Activated CD4-positive, alpha-beta T cell treated with anti-CD3 and anti-CD28 coated beads for 24 hours (primary cell): ENCODE results near the gene TOM1L1.

Experiments used
- DNase-seq, 2 donors: peaks; one replicate each; pipeline ENCODE4 v3.0.0-alpha.2; 2020; ENCODE audit warnings: low read depth in 2 of 2

TOM1L1 gene

GRCh38 chr17:54992797-54993639, 92.4 kb downstream of the TOM1L1 start:
- DNase-seq = no peak

- DNase-seq = no peak
These were observed 95.8 kb downstream of the TOM1L1 start for GRCh38 chr17:54996441-54996840.

DNA sequence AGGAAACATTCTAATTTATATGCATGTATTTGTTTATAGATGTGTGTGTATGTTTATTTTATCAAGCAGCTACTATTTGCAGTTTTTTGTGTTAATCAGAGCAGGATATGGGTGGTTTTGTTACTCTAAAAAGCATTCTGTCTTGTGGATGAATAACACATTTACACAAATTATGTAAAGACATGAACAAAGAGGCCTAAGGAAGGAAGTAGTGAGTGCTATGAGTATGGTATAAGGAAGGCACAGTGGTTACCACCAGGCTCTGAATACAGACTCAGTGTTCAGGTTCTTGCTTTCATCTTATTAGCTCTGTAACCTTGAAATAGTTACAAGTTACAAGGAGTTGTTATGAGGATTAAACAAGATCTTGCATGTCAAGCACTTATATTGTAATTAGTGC, 101.8 kb downstream of the TOM1L1 start:
- no peak for DNase-seq

- DNase-seq = no peak
These were observed 103.8 kb downstream of the TOM1L1 start for GRCh38 chr17:55004484-55004883.

- DNase-seq = no peak
These were observed 104.9 kb downstream of the TOM1L1 start for GRCh38 chr17:55005520-55005919.
